Measurements from ENCODE around the gene TOR4A.

DNA sequence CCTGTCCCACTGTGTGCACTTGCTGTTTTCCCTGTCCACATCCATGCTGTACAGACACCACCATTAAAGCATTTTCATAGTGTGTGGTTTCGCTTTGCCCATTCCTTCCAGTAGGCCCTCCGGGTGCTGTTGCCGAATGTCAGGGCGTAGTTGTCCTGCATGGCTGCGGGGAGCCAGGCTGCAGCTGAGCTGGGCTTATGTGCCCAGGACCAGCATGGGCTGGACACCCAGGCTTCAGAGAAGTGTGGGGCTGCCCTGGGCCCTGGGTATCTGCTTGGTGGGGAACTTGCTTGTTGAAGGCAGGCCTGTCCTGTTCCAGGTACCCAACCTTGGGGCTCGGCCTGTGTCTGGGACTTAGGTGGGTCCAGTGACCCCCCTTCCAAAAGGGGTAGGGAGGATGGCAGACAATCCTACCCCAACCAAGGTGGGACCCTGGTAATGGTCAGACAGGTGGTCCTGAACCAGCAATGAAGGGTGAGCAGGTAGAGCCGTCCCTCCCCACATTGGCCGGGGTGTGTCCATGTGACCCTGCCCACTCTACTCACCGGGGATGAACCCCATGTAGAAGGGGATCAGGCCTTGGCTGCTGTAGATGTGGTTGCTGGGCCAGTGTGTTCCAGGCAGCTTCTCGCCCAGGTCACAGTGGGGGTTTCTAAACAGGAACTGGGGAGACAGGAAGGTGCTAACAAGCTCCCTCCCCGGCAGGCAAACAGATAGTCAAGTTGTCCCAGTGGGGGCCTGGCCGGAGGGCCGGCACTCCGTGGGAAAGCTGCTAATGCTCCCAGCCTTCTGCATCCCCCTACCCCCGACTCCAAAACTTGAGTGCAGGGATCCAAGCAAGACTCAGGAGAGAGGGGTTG lies 33.7 kb upstream of the TOR4A start:
- TF ChIP-seq, protein P1, sequence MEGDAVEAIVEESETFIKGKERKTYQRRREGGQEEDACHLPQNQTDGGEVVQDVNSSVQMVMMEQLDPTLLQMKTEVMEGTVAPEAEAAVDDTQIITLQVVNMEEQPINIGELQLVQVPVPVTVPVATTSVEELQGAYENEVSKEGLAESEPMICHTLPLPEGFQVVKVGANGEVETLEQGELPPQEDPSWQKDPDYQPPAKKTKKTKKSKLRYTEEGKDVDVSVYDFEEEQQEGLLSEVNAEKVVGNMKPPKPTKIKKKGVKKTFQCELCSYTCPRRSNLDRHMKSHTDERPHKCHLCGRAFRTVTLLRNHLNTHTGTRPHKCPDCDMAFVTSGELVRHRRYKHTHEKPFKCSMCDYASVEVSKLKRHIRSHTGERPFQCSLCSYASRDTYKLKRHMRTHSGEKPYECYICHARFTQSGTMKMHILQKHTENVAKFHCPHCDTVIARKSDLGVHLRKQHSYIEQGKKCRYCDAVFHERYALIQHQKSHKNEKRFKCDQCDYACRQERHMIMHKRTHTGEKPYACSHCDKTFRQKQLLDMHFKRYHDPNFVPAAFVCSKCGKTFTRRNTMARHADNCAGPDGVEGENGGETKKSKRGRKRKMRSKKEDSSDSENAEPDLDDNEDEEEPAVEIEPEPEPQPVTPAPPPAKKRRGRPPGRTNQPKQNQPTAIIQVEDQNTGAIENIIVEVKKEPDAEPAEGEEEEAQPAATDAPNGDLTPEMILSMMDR (IDR thresholded peaks at IDR 0.05): no peak
- TF ChIP-seq POLR2A (IDR thresholded peaks at IDR 0.05): no peak
